GM12892 (cell line): ENCODE data around the gene GNB1L.

ENCODE experiments used
- DNase-seq: peaks from one replicate; pipeline ENCODE4 v3.0.0; 2011; ENCODE audit not compliant: insufficient read length
- FAIRE-seq: peaks from 2 replicates; lab custom pipeline; 2011; peaks lifted over from hg19 to GRCh38; lab: Jason Lieb, UNC
- POLR2A ChIP-seq: IDR thresholded peaks from 2 replicates; pipeline ENCODE4 v1.6.1; 2011; ENCODE audit warnings: low read depth, low read length, control low read depth
- POLR2AphosphoS5 ChIP-seq: IDR thresholded peaks from 2 replicates; pipeline ENCODE4 v1.6.1; 2011; ENCODE audit warnings: low read depth, low read length, control low read depth
- TAF1 ChIP-seq: IDR thresholded peaks from 2 replicates; pipeline ENCODE4 v1.6.1; 2011; ENCODE audit warnings: low read depth, mild to moderate bottlenecking, control low read depth, low read length, borderline replicate concordance

Gene GNB1L

GRCh38 chr22:19822301-19823117, 32.2 kb downstream of the GNB1L start:
- no peak for TF ChIP-seq TAF1
- FAIRE-seq (no peak), DNase-seq (peak; percentile 13)

- DNase-seq: peak; percentile 19
- TF ChIP-seq POLR2A: no peak
- no peak for TF ChIP-seq POLR2AphosphoS5
- no peak for TF ChIP-seq TAF1
- FAIRE-seq: no peak
Observed at GRCh38 chr22:19821523-19822300, 33.0 kb downstream of the GNB1L start.

DNA sequence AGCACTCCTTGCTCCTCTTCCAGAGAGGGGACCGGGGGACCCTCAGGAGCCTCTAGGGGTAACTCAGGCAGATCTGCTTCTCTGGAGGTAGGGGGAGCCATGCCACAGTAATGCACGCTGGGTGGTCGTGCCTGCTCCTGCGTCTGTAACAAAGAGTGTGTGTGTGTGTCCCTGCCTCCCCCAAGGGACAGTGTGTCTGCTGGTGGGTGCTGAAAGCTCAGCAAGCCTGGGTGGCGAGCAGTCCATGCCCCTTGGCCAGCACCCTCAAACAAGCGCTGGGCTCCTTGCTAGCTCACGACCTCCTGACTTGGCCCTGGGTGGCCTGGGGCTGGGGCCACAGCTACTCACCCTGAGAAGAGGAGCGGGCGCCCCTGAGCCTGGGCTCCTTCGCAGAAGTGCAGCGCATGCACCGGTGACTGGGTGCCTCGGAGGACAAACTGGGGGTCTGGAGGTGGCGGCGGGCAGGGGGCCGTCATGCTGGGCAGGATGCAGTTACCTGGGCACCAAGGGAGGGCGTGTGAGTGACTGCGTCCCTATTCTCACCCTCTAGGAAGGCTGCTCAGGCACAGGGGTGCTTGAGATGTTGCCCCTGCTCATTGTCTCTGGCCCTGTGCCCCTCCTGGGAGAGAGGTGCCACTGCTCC, 33.7 kb downstream of the GNB1L start:
- DNase-seq (no peak), FAIRE-seq (no peak)
- no peak for TF ChIP-seq POLR2AphosphoS5
- TF ChIP-seq POLR2A: no peak
- TF ChIP-seq TAF1: no peak

DNA sequence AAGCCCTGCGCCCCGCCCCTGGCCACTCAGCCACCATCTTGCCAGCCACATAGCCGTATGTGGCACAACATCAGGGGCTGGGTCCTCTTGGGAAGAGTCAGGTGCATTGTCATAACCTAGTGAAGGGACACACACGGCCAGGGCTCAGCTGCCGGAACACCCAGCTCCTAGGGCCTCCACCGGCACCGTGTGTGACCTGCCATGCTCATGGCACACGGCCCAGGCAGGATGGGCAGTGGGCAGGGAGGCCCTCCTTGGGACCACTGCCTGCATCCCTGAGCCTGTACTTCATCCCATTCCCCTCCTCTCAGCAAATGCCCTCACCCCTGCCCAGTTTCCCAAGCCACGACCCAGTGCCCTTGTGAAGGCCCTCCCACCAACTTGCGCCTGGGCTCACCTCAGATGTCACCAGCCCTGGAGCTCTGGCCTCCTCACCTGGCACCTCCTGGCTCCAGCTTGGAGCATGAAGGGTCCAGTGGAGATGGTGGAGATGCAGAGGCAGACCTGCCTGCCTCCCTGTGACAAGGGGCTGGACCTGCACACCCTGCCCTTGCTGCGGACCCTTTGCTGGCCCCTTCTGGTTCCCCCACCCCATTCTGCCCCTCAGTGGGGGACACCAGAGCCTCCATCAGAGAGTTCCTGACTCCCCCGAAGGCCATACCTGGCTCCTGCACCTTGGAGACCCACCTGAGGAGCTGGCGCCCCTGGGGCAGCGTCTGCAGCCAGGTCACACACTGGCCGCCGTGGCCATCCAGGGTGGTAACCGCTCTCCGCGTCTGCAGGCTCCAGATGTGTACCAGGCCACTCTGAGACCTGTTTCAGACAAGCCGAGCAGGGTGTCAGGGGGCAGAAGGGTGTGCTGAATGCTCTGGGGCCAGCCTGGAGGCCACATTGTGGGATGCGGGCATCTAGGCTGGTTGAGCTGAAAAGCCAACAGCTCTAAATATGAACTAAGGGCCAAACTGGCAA, 34.5 kb downstream of the GNB1L start:
- TF ChIP-seq TAF1 (no peak), POLR2AphosphoS5 (no peak), POLR2A (no peak)
- peak; percentile 14 for DNase-seq
- no peak for FAIRE-seq

DNA sequence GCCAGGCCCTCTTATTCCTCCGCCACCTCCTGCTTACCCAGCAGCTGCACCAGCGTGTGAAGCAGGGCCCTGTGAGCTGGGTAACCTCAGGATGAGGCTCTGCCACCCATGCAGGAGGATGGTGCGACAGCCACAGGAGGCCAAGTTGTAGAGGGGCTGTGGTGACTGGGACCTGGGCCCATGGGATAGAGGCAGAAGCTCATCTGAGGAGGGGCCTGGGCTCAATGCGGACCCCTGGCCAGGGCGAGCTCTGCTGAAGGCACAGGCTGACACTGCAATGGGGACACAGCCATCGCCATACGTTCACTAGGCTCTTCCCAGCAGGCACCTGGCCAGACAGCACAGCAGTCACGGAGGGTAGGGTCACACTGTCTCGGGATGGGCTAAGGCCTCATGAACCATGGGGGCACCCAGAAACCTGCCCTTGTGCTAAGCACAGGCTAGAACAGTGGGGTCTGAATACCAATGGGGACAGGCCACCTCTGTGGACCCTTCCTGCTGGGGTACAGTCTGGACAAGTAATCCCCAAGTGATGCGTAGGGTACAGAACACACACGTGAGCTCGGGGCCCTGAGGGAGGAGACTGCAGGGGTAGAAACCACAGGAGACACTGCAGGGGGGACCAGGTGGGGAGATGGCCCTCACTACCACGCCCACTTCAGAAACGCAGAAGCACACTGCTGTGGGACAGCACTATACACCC, 35.3 kb downstream of the GNB1L start:
- TF ChIP-seq POLR2AphosphoS5 (no peak), TAF1 (no peak), POLR2A (no peak)
- no peak for FAIRE-seq
- DNase-seq: no peak

DNA sequence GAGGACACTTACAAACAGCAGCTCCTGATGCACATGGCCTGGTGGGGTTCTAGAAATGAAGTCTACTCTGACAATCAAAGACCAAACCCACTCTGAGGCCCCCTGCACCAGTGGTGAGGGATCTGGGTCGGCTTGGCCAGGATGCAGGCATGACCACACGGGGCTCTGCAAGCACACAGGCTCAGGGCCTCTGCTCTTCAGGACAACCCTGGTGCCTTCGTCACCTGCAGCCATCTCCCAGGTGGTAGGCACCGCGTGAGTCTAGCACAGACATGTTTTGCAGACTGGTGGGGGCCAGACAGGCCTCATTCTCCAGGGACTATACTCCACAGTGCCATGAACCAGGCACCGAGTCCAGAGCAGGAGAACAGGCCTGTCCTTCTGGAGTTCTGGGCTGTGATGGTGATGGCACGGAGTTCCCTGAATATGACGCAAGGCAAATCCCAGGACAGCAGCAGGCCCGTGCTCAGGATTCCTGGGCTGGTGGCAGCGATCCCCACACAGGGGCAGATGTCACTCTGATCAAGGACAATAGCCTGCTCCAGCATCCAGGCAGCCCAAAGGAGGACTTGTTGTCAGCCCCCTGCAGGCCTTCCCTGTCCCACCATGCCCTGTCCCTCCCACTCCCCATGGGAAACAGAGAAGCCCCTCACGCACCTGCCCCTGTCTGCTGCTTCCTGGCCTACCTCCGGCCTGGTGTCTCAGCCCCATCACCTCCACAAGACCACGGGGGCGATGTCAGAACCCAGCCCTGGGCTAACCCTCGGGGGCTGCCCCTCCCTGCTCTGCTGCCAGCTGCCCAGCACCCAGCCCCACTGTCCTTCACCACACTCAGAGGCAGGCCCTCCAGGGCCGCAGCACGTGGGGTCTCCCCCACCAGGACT, 36.1 kb downstream of the GNB1L start:
- DNase-seq (peak; percentile 14), FAIRE-seq (no peak)
- TF ChIP-seq POLR2AphosphoS5 (no peak), TAF1 (no peak), POLR2A (no peak)

DNA sequence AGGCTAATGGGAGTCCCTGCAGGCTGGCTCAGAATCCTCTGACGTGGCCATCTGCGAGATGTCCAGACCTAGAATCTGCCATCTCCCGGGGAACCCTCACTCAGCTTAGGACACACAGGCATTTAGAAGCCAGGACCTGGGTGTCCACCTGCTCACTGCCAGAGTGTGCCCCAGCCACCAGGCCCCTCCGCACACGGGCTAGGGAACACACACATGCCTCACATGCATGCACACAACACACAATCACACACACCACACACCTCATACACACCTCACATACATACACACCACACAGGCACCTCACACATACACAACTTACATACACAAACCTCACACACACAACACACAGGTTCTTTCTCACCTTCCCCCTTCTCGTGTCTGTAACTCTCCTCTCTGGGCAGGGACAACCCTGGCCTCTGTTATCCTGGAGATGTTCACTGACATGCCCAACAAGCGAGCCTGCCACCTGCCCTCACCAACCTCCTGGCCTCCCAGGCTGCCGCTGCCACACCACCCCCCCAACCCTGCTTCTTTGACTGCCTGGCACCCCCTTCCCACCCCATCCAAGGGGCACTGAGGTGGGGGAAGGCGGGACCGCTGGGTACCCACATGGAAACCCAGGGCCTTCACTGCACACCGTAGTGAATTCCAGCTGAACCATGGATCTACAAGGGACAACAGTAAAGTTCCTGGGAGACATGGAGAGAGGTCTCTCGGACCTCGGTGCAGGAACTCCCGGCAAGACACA, 38.1 kb downstream of the GNB1L start:
- no peak for DNase-seq
- FAIRE-seq: no peak
- no peak for TF ChIP-seq POLR2AphosphoS5
- no peak for TF ChIP-seq POLR2A
- no peak for TF ChIP-seq TAF1

DNA sequence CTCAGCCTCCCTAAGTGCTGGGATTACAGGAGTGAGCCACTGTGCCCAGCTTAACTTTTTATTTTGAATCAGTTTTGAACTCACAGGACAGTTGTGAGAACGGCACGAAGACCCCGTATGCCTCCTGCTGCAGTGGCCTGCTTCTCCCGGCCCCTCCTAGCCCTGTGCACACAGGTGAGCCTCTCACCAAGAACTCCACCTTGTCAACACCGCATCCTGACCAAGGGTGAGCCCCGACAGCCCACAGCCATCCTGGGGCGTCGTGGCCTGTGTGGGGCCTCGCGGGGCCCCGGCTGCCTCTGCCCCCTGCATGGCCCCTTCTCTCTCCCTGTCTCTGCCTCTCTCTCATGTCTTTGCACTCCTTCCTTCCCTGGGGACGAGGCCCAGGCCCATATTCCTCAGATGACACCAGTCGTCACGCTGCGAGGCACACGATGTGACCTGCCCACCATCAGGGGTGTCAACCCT, 38.8 kb downstream of the GNB1L start:
- DNase-seq (no peak), FAIRE-seq (no peak)
- TF ChIP-seq POLR2A (no peak), TAF1 (no peak), POLR2AphosphoS5 (no peak)

DNA sequence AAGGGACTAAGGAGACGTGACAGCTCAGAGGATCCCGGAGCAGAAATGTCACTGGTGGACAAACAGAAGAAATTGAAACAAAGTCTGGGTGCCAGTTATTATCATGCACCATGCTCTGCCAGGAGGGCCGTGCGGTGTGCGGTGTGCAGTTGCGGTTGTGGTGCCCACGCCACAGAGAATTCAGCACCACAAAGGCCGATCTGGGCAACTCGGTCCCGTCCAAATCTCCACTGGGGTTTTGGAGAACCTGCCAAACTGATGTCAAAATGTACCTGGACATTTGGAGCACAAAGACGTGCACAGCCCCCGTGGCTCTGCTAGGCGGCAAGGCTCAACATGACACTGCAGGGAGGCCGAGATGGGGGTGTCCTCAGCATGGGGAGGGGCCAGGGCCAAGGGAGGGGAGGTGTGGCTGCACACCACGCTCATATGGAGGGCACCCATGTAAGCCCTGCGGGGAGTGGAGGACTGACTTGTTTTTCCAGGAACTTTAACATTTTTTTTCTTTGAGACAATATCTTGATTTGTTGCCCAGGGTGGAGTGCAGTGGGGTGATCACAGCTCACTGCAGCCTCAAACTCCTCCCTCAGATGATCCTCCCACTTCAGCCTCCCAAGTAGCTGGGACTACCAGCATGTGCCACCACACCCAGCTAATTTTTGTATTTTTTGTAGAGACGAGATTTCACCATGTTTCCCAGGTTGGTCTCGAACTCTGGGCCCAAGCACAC, 39.4 kb downstream of the GNB1L start:
- TF ChIP-seq TAF1: no peak
- TF ChIP-seq POLR2AphosphoS5: no peak
- TF ChIP-seq POLR2A: no peak
- no peak for DNase-seq

More for the DNA sequence above, 39.4 kb downstream of the GNB1L start:
- FAIRE-seq: no peak
